SK-N-SH (cell line): ENCODE measurements around the gene CA9.

Experiments used
- MAX ChIP-seq: IDR thresholded peaks from 2 replicates; pipeline ENCODE4 v1.4.0; 2012; ENCODE audit warnings: low read depth
- NFIC ChIP-seq: IDR thresholded peaks from 2 replicates; pipeline ENCODE4 v1.4.0; 2012; ENCODE audit warnings: borderline replicate concordance
- PBX3 ChIP-seq: IDR thresholded peaks from 2 replicates; pipeline ENCODE4; 2012
- POLR2AphosphoS5 ChIP-seq: IDR thresholded peaks from 2 replicates; pipeline ENCODE4 v1.6.1; 2012; ENCODE audit warnings: low read depth, low read length

- TF ChIP-seq MAX = no peak
- TF ChIP-seq PBX3 = no peak
- no peak; the same call in 1 of the 2 replicates for TF ChIP-seq NFIC
- TF ChIP-seq POLR2AphosphoS5 = no peak
These were observed at the start of gene CA9 for GRCh38 chr9:35673132-35674024.
